Esophagus squamous epithelium (tissue), 4 donors: ENCODE data around the gene XRCC2.

Experiments used
- POLR2A ChIP-seq, 4 donors: fragments of 450-650 bp; IDR thresholded peaks; one replicate each; pipeline ENCODE4 v1.6.1; 2017; ENCODE audit warnings: antibody characterized with exemption in 4 of 4, mild to moderate bottlenecking in 4 of 4, moderate library complexity in 3 of 4
- TF ChIP-seq, protein P1 (sequence below), 6 experiments: fragments of 450-650 bp in 4 of 6; fragments of 200-600 bp in 2 of 6; sonication (generic) in 2 of 6; IDR thresholded peaks; one replicate each; pipeline ENCODE4 v1.5.1; 2016 to 2019; ENCODE audit warnings: antibody characterized with exemption in 6 of 6, mild to moderate bottlenecking in 4 of 6, moderate library complexity in 4 of 6

DNA sequence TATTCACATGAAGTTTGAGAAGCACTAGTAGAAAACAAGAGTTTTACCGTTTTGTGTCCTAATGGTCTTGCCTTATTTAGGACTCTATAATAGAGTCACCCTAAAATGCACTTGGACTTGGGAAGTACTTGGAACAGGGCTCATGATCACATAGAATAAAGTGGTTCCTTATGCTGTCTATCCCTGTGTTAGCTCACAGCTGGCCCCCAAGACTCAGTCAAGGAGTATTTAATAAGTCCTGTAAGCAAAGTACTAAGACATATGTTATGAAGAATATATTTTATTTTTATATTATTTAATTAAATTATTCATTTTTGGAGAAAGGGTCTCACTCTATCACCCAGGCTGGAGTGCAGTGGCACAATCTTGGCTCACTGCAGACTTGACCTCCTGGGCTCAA, 54.5 kb downstream of the XRCC2 start:
- TF ChIP-seq, protein P1, sequence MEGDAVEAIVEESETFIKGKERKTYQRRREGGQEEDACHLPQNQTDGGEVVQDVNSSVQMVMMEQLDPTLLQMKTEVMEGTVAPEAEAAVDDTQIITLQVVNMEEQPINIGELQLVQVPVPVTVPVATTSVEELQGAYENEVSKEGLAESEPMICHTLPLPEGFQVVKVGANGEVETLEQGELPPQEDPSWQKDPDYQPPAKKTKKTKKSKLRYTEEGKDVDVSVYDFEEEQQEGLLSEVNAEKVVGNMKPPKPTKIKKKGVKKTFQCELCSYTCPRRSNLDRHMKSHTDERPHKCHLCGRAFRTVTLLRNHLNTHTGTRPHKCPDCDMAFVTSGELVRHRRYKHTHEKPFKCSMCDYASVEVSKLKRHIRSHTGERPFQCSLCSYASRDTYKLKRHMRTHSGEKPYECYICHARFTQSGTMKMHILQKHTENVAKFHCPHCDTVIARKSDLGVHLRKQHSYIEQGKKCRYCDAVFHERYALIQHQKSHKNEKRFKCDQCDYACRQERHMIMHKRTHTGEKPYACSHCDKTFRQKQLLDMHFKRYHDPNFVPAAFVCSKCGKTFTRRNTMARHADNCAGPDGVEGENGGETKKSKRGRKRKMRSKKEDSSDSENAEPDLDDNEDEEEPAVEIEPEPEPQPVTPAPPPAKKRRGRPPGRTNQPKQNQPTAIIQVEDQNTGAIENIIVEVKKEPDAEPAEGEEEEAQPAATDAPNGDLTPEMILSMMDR (IDR thresholded peaks at IDR 0.05): no peak
- no peak for TF ChIP-seq POLR2A (IDR thresholded peaks at IDR 0.05)
